Measurements from ENCODE around the gene SCNN1G.

DNA sequence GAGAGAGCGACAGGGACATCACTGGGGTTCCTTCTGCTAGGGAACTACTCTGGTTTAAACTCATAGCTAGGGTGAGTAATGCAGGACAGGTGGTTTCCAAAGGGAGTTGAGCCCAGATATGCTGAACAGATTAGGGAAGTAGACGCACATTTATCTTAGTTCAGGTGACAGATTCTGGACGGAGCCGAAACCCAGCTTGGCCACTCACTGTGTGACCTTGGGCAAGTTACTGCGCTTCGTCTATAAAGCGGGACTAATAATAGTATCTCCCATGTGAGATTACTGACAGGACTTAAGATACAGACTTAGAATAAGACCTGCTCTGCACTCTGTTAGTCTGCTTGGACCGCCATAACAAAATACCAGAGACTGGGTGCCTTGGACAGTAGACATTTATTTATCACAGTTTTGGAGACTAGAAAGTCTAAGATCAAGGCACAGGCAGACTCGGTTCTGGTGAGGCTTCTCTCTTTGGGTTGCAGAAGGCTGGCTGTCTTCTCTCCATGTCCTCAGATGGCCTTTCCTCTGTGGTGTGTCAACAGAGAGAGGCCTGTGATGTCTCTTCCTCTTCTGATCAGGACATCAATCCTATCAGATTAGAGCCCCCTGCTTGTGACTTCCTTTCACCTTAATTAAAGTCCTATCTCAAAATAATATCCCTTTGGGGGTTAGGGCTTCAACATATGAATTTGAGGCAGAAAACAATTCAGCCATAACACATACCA lies 12.1 kb downstream of the SCNN1G start:
- TF ChIP-seq, protein P1, sequence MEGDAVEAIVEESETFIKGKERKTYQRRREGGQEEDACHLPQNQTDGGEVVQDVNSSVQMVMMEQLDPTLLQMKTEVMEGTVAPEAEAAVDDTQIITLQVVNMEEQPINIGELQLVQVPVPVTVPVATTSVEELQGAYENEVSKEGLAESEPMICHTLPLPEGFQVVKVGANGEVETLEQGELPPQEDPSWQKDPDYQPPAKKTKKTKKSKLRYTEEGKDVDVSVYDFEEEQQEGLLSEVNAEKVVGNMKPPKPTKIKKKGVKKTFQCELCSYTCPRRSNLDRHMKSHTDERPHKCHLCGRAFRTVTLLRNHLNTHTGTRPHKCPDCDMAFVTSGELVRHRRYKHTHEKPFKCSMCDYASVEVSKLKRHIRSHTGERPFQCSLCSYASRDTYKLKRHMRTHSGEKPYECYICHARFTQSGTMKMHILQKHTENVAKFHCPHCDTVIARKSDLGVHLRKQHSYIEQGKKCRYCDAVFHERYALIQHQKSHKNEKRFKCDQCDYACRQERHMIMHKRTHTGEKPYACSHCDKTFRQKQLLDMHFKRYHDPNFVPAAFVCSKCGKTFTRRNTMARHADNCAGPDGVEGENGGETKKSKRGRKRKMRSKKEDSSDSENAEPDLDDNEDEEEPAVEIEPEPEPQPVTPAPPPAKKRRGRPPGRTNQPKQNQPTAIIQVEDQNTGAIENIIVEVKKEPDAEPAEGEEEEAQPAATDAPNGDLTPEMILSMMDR (conservative IDR thresholded peaks at IDR 0.05; ENCODE audit: low read length) = no peak
- TF ChIP-seq EZH2phosphoT487 (IDR thresholded peaks at IDR 0.05; ENCODE audit: borderline replicate concordance, low read depth, low read length) = no peak

Measured in OCI-LY7 (cell line).